HCT116 (cell line): ENCODE data around the gene B3GNT2. TPM values are rescaled to one million over a fixed set of nuclear protein-coding genes. Genes with fewer than 3 reads are reported as not detected.

Experiments
- ATAC-seq: fragments of 200-7000 bp; cut with Tn5 transposase; 2 replicates; pipeline ENCODE4 v1.9.1; 2020; ENCODE audit warnings: mild to moderate bottlenecking, moderate library complexity
- BruUV-seq: library from RNA; stranded (reverse); fragments of 400-500 nt; replicated peaks from 2 replicates; lab custom pipeline; 2021; lab: Mats Ljungman, UMichigan
- CTCF ChIA-PET: fragments of 300-600 bp; sonication (Branson Sonifier 250); formaldehyde crosslinking; loops from one replicate; lab custom pipeline; 2021; ENCODE audit warnings: antibody characterized with exemption; lab: Charles Lee
- POLR2A ChIA-PET: fragments of 300-600, 350-600 bp; sonication (Branson Sonifier 250); formaldehyde crosslinking; loops from one replicate; lab custom pipeline; 2021; ENCODE audit warnings: antibody characterized with exemption; lab: Charles Lee
- RAD21 ChIA-PET, 2 experiments: fragments of 300-600 bp; sonication (Branson Sonifier 250); formaldehyde crosslinking; loops; one replicate each; lab custom pipeline; 2023; ENCODE audit warnings: low total read pairs in 2 of 2; ENCODE audit not compliant: uncharacterized antibody in 2 of 2, unreplicated experiment in 2 of 2, low non-redundant PET in 1 of 2; lab: Charles Lee
- DNase-seq: peaks from one replicate; pipeline ENCODE4 v3.0.0-alpha.2; 2010; ENCODE audit warnings: low read depth, low spot score
- H2AFZ ChIP-seq: fragments of 200-600 bp; shearing (Covaris generic), sonication (generic); 2 replicates; pipeline ENCODE4 v1.6.1; 2017; ENCODE audit warnings: low read depth, mixed run types, mixed read lengths, antibody characterized with exemption, low read length; ENCODE audit not compliant: poor library complexity, severe bottlenecking
- H3K27ac ChIP-seq: 2 replicates; pipeline ENCODE4 v1.5.1; 2012; ENCODE audit warnings: low read depth, low read length
- H3K27me3 ChIP-seq: fragments of 200-600 bp; sonication (generic); 2 replicates; pipeline ENCODE4 v1.6.1; 2016; ENCODE audit warnings: mixed run types, low read length, mixed read lengths; ENCODE audit not compliant: insufficient read depth
- H3K36me3 ChIP-seq, 2 experiments: fragments of 200-500 bp in 1 of 2; fragments of 200-600 bp in 1 of 2; sonication (Bioruptor generic) in 1 of 2; sonication (generic) in 1 of 2; 2 replicates each; pipeline versions ENCODE4 v1.5.1 to v1.6.1; 2014 to 2016; ENCODE audit warnings: low read length in 2 of 2, inconsistent platforms in 1 of 2, mixed read lengths in 1 of 2, mixed run types in 1 of 2; ENCODE audit not compliant: insufficient read depth in 2 of 2, control insufficient read depth in 1 of 2
- H3K4me1 ChIP-seq, 2 experiments: fragments of 200-600 bp in 1 of 2; sonication (generic) in 1 of 2; 2 replicates each; pipeline versions ENCODE4 v1.5.1 to v1.6.1; 2012 to 2017; ENCODE audit warnings: low read length in 2 of 2, inconsistent platforms in 1 of 2, mild to moderate bottlenecking in 1 of 2, mixed read lengths in 1 of 2, mixed run types in 1 of 2, moderate library complexity in 1 of 2; ENCODE audit not compliant: insufficient read depth in 2 of 2, control insufficient read depth in 1 of 2
- H3K4me2 ChIP-seq: fragments of 200-600 bp; sonication (generic); 2 replicates; pipeline ENCODE4 v1.6.1; 2017; ENCODE audit warnings: mixed run types, low read length, mixed read lengths
- H3K4me3 ChIP-seq, 2 experiments: fragments of 200-600 bp in 1 of 2; sonication (generic) in 1 of 2; replicated peaks in 1 of 2; 2 replicates each; pipeline ENCODE4 v1.5.1; 2011 to 2016; ENCODE audit warnings: low read length in 2 of 2, control low read depth in 1 of 2, low read depth in 1 of 2, mild to moderate bottlenecking in 1 of 2, mixed read lengths in 1 of 2, mixed run types in 1 of 2
- H3K79me2 ChIP-seq: fragments of 200-600 bp; sonication (generic); 2 replicates; pipeline ENCODE4 v1.6.1; 2017; ENCODE audit warnings: mild to moderate bottlenecking, mixed run types, low read length, moderate library complexity, mixed read lengths; ENCODE audit not compliant: insufficient read depth
- H3K9ac ChIP-seq: fragments of 200-600 bp; sonication (generic); 2 replicates; pipeline ENCODE4 v1.6.1; 2016; ENCODE audit warnings: low read length, mixed read lengths
- H3K9me2 ChIP-seq: fragments of 200-600 bp; sonication (generic), shearing (Covaris generic); 2 replicates; pipeline ENCODE4 v1.6.1; 2017; ENCODE audit warnings: mixed run types, mild to moderate bottlenecking, moderate library complexity; ENCODE audit not compliant: insufficient read depth
- H3K9me3 ChIP-seq, 2 experiments: fragments of 200-500 bp in 1 of 2; fragments of 200-600 bp in 1 of 2; sonication (Bioruptor generic) in 1 of 2; sonication (generic) in 1 of 2; 2 replicates each; pipeline ENCODE4 v1.6.1; 2014 to 2017; ENCODE audit warnings: low read length in 2 of 2, mixed read lengths in 2 of 2, inconsistent platforms in 1 of 2, low read depth in 1 of 2, mild to moderate bottlenecking in 1 of 2, mixed run types in 1 of 2, moderate library complexity in 1 of 2; ENCODE audit not compliant: control insufficient read depth in 1 of 2, insufficient read depth in 1 of 2
- H4K20me1 ChIP-seq: fragments of 200-600 bp; sonication (generic), shearing (Covaris generic); 2 replicates; pipeline ENCODE4 v1.6.1; 2017; ENCODE audit warnings: mixed run types, mild to moderate bottlenecking, moderate library complexity; ENCODE audit not compliant: insufficient read depth
- CBX3 ChIP-seq: IDR thresholded peaks from 2 replicates; pipeline ENCODE4 v1.6.1; 2012; ENCODE audit warnings: low read depth
- CEBPB ChIP-seq: IDR thresholded peaks from 2 replicates; pipeline ENCODE4 v1.6.1; 2012; ENCODE audit warnings: low read depth
- CTCF ChIP-seq, 3 experiments: fragments of 200-600 bp in 1 of 3; sonication (generic) in 1 of 3; IDR thresholded peaks in 2 of 3; conservative IDR thresholded peaks in 1 of 3; 2 replicates each; pipeline ENCODE4 v1.5.1; 2012 to 2017; ENCODE audit warnings: low read depth in 2 of 3, low read length in 2 of 3, antibody characterized with exemption in 1 of 3, borderline replicate concordance in 1 of 3, control low read depth in 1 of 3, mild to moderate bottlenecking in 1 of 3, mixed read lengths in 1 of 3, mixed run types in 1 of 3, moderate library complexity in 1 of 3; ENCODE audit not compliant: insufficient read depth in 1 of 3
- EGR1 ChIP-seq: IDR thresholded peaks from 2 replicates; pipeline ENCODE4 v1.6.1; 2012; ENCODE audit warnings: low read depth
- EZH2phosphoT487 ChIP-seq: fragments of 200-600 bp; IDR thresholded peaks from 2 replicates; pipeline ENCODE4 v1.6.1; 2018; ENCODE audit warnings: antibody characterized with exemption, borderline replicate concordance
- POLR2A ChIP-seq: IDR thresholded peaks from 2 replicates; pipeline ENCODE4 v1.7.0; 2011; ENCODE audit warnings: borderline replicate concordance; ENCODE audit not compliant: insufficient read depth, insufficient read length; ENCODE audit errors: extremely low read depth
- RAD21 ChIP-seq: IDR thresholded peaks from 2 replicates; pipeline ENCODE4 v1.6.1; 2012; ENCODE audit warnings: low read depth, mild to moderate bottlenecking
- SIN3A ChIP-seq: IDR thresholded peaks from 2 replicates; pipeline ENCODE4 v1.6.1; 2012; ENCODE audit warnings: low read depth
- SRF ChIP-seq: IDR thresholded peaks from 2 replicates; pipeline ENCODE4 v1.6.1; 2012; ENCODE audit warnings: low read depth
- TCF7L2 ChIP-seq: IDR thresholded peaks from 2 replicates; pipeline ENCODE4 v1.7.0; 2011; ENCODE audit warnings: borderline replicate concordance, inconsistent platforms; ENCODE audit not compliant: insufficient read depth, insufficient read length; ENCODE audit errors: extremely low read depth
- ZFX ChIP-seq: fragments of 450-650 bp; IDR thresholded peaks from 2 replicates; pipeline ENCODE4 v1.6.1; 2017
- intact Hi-C: fragments of 100-400 bp; cut with micrococcal nuclease; formaldehyde crosslinking; loops from 2 replicates; pipeline ENCODE4 v1.10.0; 2022
- total RNA-seq: library from RNA; stranded (reverse); gene quantifications from one replicate; pipeline ENCODE4 v1.2.1, GENCODE V29; 2021; ENCODE audit not compliant: unreplicated experiment
- TF ChIP-seq, protein P1 (sequence below): IDR thresholded peaks from 2 replicates; pipeline ENCODE4 v1.6.1; 2011; ENCODE audit warnings: mild to moderate bottlenecking, low read length, moderate library complexity; ENCODE audit not compliant: insufficient replicate concordance; ENCODE audit errors: extremely low read depth

The B3GNT2 gene
- total RNA-seq, 1 experiment from 2014 or later: 21.5 TPM

DNA sequence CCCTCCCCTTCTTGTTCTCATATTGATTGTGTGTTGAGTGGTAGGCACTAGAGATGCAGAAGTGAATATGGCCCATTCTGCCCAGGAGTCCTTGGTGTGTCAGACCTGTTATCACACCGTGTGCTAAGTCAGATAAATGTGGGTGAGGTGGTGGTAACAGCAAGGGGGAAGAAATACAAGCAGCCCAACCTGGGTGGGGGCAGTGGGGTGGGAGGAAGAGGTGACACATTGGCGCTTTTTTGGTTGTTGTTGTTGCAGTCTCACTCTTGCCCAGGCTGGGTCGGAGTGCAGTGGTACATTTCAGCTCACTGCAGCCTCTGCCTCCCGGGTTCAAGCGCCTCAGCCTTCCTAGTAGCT lies 12.8 kb downstream of the B3GNT2 start:
- no peak overlapping the region for H2AFZ ChIP-seq
- BruUV-seq: no TSS peak
- POLR2A ChIA-PET: no interaction called here
- no peak for DNase-seq
- no peaks in the 10 kb centered on the region for H3K9me2 ChIP-seq
- no peaks in the 10 kb centered on the region for H3K9me3 ChIP-seq
- CTCF ChIA-PET: no interaction called here
- intact Hi-C loops: no loop called here
- RAD21 ChIA-PET: no interaction called here
- H3K27ac ChIP-seq: no peak overlapping the region
- 0 out of 2 replicates have a peak, but pooled peaks cover 6% of the 10 kb centered on the region for H4K20me1 ChIP-seq
- H3K4me1 ChIP-seq: no peaks in the 10 kb centered on the region
- H3K27me3 ChIP-seq: no peaks in the 10 kb centered on the region
- H3K79me2 ChIP-seq: peaks cover 100% of the 10 kb centered on the region
- no peak overlapping the region for H3K4me2 ChIP-seq
- no peaks in the 10 kb centered on the region for H3K36me3 ChIP-seq
- H3K4me3 ChIP-seq: no peak overlapping the region
- no peak for TF ChIP-seq SIN3A
- TF ChIP-seq, protein P1, sequence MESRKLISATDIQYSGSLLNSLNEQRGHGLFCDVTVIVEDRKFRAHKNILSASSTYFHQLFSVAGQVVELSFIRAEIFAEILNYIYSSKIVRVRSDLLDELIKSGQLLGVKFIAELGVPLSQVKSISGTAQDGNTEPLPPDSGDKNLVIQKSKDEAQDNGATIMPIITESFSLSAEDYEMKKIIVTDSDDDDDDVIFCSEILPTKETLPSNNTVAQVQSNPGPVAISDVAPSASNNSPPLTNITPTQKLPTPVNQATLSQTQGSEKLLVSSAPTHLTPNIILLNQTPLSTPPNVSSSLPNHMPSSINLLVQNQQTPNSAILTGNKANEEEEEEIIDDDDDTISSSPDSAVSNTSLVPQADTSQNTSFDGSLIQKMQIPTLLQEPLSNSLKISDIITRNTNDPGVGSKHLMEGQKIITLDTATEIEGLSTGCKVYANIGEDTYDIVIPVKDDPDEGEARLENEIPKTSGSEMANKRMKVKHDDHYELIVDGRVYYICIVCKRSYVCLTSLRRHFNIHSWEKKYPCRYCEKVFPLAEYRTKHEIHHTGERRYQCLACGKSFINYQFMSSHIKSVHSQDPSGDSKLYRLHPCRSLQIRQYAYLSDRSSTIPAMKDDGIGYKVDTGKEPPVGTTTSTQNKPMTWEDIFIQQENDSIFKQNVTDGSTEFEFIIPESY: no peak
- TF ChIP-seq, all 23 proteins: peak for 0
- no peak for ATAC-seq
- H3K9ac ChIP-seq: no peak overlapping the region

- RAD21 ChIA-PET: no interaction called here
- TF ChIP-seq CTCF (IDR thresholded peaks at IDR 0.05 in 2 of 3, conservative IDR thresholded peaks at IDR 0.05 in 1 of 3; ENCODE audit: borderline replicate concordance in 1 of 3, insufficient read depth in 1 of 3, low read depth in 2 of 3, low read length in 2 of 3) (no peak), POLR2A (no peak), EZH2phosphoT487 (no peak), CEBPB (no peak), ZFX (no peak), RAD21 (no peak), EGR1 (no peak), SIN3A (no peak), CBX3 (no peak), TCF7L2 (no peak), SRF (no peak)
- TF ChIP-seq, all 23 proteins: peak for 0
- no peaks in the 10 kb centered on the region for H3K36me3 ChIP-seq
- H3K27me3 ChIP-seq: no peaks in the 10 kb centered on the region
- peaks cover 99% of the 10 kb centered on the region for H3K79me2 ChIP-seq
- no peak overlapping the region for H2AFZ ChIP-seq
- 0 out of 2 replicates have a peak, but pooled peaks cover 6% of the 10 kb centered on the region for H4K20me1 ChIP-seq
- DNase-seq (no peak), ATAC-seq (no peak)
- no TSS peak for BruUV-seq
- H3K9me2 ChIP-seq: no peaks in the 10 kb centered on the region
- intact Hi-C loops: no loop called here
- no peaks in the 10 kb centered on the region for H3K4me1 ChIP-seq
- no peak overlapping the region for H3K4me2 ChIP-seq
- ChIA-PET POLR2A (no interaction called here), CTCF (no interaction called here)
- no peak overlapping the region for H3K9ac ChIP-seq
- no peak overlapping the region for H3K4me3 ChIP-seq
- no peak overlapping the region for H3K27ac ChIP-seq
- H3K9me3 ChIP-seq: no peaks in the 10 kb centered on the region
Observed at GRCh38 chr2:62209427-62209991, 13.6 kb downstream of the B3GNT2 start.
